D721Med (cell line): ENCODE measurements around the gene CDH23.
A peak's percentile ranks its signal among the peaks of the same experiment; 100 is the strongest.

Source experiments
- DNase-seq: peaks from one replicate; pipeline ENCODE4 v3.0.0; 2011; ENCODE audit warnings: low spot score; ENCODE audit not compliant: insufficient read length
- FAIRE-seq: peaks from 2 replicates; lab custom pipeline; 2011; peaks lifted over from hg19 to GRCh38; lab: Jason Lieb, UNC
- TF ChIP-seq, protein P1 (sequence below): IDR thresholded peaks from 2 replicates; pipeline ENCODE4 v1.5.1; 2012; ENCODE audit warnings: mild to moderate bottlenecking, control low read depth; ENCODE audit not compliant: insufficient read depth; ENCODE audit errors: missing control alignments

Gene CDH23

DNA sequence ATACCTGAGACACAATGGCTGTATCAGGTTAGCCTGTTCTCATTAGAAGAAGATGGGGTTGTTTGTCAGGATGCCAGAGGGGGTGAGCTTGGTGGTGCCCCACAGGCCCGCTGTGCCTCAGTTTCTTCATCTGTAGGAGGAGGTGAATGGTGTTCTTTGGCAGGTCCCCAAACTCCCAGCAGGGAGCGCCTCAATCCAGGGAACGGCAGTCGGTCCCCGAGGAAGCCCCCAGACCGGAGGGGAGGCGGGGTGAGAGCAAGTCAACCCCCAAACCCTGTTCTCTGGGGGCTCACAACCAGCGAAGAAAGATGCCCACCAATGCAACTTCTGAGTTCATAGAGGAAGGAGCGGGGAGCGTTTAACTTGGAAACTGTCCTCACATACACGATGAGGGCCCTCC lies 306.9 kb downstream of the CDH23 start:
- DNase-seq (no peak), FAIRE-seq (no peak)
- TF ChIP-seq, protein P1, sequence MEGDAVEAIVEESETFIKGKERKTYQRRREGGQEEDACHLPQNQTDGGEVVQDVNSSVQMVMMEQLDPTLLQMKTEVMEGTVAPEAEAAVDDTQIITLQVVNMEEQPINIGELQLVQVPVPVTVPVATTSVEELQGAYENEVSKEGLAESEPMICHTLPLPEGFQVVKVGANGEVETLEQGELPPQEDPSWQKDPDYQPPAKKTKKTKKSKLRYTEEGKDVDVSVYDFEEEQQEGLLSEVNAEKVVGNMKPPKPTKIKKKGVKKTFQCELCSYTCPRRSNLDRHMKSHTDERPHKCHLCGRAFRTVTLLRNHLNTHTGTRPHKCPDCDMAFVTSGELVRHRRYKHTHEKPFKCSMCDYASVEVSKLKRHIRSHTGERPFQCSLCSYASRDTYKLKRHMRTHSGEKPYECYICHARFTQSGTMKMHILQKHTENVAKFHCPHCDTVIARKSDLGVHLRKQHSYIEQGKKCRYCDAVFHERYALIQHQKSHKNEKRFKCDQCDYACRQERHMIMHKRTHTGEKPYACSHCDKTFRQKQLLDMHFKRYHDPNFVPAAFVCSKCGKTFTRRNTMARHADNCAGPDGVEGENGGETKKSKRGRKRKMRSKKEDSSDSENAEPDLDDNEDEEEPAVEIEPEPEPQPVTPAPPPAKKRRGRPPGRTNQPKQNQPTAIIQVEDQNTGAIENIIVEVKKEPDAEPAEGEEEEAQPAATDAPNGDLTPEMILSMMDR = no peak

DNA sequence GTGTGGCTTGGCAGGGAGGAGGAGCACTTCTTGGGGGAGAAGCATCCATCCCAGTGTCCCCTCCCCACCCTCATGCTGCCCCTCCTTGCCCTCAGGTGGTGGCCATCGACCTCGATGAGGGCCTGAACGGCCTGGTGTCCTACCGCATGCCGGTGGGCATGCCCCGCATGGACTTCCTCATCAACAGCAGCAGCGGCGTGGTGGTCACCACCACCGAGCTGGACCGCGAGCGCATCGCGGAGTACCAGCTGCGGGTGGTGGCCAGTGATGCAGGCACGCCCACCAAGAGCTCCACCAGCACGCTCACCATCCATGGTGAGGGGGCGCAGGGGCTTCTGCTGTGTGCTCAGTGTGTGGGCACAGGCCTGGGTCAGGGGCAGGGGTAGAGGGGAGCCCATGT lies 308.1 kb downstream of the CDH23 start:
- FAIRE-seq = no peak

DNA sequence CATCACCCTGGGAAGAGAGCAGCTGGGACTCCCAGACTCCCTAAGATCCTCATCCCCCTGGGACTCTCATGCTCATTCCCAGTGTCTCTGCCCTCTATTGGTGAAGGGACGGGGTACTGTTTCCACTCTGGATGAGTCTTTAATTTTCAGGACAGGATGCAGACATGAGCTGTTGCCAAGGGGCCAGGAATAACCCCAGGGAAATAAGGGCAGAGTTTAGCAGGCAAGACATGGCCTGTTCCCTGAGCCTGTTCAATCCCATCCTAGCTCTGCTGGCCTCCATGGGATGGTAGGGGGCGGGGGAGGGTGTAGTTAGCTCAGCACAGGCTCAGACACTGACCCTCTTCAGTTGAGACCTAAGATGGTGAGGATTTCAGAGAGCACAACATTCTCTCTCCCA lies 308.9 kb downstream of the CDH23 start:
- FAIRE-seq = no peak
- no peak for DNase-seq
- TF ChIP-seq, protein P1 = no peak

More for the DNA sequence above, 308.1 kb downstream of the CDH23 start:
- no peak for DNase-seq
- TF ChIP-seq, protein P1 = no peak

DNA sequence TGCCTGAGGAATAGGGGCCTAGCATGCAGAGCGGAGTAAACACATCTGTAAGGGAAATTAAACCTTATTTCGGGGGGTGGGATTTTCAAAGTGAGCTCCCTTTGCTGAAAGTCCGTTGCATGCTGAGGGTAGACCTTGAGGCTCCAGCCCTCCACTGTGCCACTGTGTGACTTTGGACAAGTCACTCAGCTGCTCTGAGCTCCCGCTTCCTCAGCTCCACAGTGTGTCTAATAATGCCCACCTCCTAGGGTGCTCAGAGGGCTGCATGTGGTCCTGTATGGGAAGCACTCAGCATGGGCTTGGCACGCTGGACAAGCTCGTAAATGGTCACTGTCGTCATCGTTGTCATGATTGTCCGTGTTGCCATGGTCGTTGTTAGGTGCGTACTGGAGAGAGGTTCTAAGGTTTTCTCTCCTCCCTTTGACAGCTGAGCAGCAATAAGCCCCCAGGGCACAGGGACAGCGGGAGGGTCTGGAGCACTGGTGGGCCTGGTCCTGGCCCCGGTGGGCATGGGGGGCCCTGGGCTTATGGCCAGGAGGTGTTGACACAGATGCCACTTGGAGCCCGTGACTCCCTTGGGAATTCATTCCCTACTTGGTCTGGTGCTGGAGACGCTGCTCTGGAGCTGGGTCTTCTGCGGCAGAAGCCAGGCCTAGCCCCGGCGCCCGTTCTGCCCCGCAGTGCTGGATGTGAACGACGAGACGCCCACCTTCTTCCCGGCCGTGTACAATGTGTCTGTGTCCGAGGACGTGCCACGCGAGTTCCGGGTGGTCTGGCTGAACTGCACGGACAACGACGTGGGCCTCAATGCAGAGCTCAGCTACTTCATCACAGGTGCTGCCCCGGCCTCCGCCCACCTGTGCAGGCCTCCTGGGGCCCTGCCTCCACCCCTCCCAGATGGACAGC lies 309.7 kb downstream of the CDH23 start:
- TF ChIP-seq, protein P1 = no peak
- FAIRE-seq (no peak), DNase-seq (no peak)

DNA sequence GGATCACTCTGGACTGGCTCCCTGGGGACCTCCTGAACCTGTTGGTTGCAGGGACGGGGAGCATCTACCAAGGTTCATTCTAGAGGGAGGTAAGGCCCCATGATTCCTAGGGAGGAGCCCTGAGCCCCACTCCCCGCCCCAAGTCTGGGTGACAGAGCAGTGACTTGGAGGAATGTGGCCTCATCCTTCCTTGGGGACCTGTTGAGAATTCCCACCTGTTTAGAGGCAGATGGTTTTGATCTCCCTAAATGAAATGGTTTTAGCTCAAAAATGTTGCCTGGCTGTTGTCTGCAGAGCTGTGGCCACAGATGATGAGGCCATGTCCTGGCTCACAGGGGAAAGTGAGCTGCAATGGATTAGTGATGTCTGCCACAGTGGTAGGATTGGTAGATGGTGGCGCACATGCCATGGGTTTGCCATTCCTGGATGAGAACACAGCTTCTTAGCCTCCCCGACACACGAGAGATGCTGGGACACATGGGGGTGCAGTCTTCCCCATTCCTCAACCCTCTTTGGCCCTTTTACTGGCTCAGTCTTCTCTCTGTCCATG lies 310.6 kb downstream of the CDH23 start:
- no peak for FAIRE-seq
- TF ChIP-seq, protein P1 = no peak
- no peak for DNase-seq

DNA sequence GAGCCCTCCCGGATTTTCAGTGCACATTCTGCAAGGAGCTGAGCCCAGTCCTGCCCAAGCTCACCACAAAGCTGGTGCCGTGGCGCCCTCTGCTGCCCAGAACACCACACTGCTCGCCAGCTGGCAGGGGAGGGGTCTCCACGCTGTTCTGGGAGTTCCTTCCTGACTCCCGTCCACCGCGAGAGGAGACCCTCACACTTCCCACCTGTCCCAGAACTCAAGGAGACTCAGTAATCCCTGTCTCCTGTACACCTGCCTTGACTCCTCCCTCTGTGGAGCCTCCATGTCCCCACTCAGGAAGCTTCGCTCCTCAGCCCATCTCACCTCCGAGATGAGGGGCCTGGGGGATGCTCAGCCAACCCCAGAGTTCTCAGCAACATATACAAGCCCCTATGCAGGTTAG lies 311.6 kb downstream of the CDH23 start:
- peak; percentile 76 for DNase-seq
- FAIRE-seq = no peak
- TF ChIP-seq, protein P1 = peak; percentile 73
